Measurements from ENCODE around the gene ATAD3C. TPM values are rescaled to one million over a fixed set of nuclear protein-coding genes. Genes with fewer than 3 reads are reported as not detected.

The ATAD3C gene
- total RNA-seq, 3 donors from 2014 or later (not counting 1 experiment from before 2014, with no cell fraction given), result 0.13 to 2.2 (median 1.5) TPM

DNA sequence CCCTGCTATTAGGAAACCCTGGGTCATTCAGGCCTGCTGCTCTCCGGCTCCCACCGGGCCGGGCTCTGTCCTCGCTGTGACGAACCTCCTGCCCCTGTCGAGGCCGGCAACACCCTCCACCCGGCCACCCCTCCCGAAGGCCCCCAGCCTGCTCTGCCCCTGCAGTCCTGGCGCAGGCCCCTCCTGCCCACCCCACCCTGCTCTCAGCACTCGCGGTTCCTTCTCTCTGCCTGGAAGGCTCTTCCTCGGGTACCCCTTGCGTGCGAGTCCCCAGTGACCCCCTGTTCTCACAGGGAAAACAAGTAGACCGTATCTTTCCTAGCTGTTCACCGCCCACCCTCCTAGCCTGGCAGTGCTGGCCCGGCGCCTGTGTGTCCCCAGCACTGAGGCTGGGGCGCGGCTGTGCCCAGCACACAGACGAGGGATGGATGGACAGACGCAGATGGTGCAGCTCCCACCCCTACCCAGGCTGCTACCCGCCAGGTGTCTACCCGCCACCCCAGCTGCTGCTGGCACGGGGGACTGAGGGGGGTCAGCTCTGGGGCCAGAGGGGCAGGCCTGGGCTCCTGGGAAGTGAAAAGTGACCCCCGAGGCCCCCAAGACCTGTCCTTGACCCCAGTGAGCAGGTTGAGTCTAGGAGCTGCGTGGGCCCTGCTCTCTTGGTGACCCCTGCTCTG, 17.1 kb upstream of the ATAD3C start:
- Histone ChIP-seq H3K9me3 (ENCODE audit: control insufficient read depth, insufficient read depth, low read length) (no peaks in the 10 kb centered on the region), H3K27ac (ENCODE audit: low read length) (no peak overlapping the region), H3K27me3 (ENCODE audit: control insufficient read depth, insufficient read depth, low read length) (peaks cover 31% of the 10 kb centered on the region), H3K36me3 (ENCODE audit: control insufficient read depth, insufficient read depth, low read length) (no peaks in the 10 kb centered on the region), H3K4me3 (ENCODE audit: low read length) (no peak overlapping the region), H3K4me1 (ENCODE audit: control insufficient read depth, insufficient read depth, low read length) (peaks cover 21% of the 10 kb centered on the region)
- TF ChIP-seq CTCF (IDR thresholded peaks at IDR 0.05), result no peak
- H3K36me3 Mint-ChIP-seq, result no peaks in the 10 kb centered on the region
- no peak for ATAC-seq
- H3K9me3 Mint-ChIP-seq, result no peaks in the 10 kb centered on the region
- H3K4me1 Mint-ChIP-seq, result peaks cover 0 to 4% of the 10 kb centered on the region in 2 donors
- H3K4me3 Mint-ChIP-seq, result no peak overlapping the region
- no peak overlapping the region for H3K27ac Mint-ChIP-seq
- intact Hi-C loops (cut with micrococcal nuclease), result no loop called here
- no peak for DNase-seq
- H3K27me3 Mint-ChIP-seq (ENCODE audit: low read depth in 2 of 2), result peaks cover 0 to 15% of the 10 kb centered on the region in 2 donors
- 67% methylated on average over 28 of the region's 28 CpGs for WGBS (ENCODE audit: insufficient coverage)

- peaks cover 39% of the 10 kb centered on the region for H3K27me3 ChIP-seq (ENCODE audit: control insufficient read depth, insufficient read depth, low read length)
Measured at GRCh38 chr1:1432951-1433803, 16.3 kb upstream of the ATAD3C start.

GRCh38 chr1:1433804-1434130, 15.7 kb upstream of the ATAD3C start:
- intact Hi-C loops (cut with micrococcal nuclease), result no loop called here
- H3K36me3 Mint-ChIP-seq, result no peaks in the 10 kb centered on the region
- no peak for TF ChIP-seq CTCF (IDR thresholded peaks at IDR 0.05)
- Histone ChIP-seq H3K27me3 (ENCODE audit: control insufficient read depth, insufficient read depth, low read length) (peaks cover 38% of the 10 kb centered on the region), H3K9me3 (ENCODE audit: control insufficient read depth, insufficient read depth, low read length) (no peaks in the 10 kb centered on the region), H3K4me1 (ENCODE audit: control insufficient read depth, insufficient read depth, low read length) (peaks cover 21% of the 10 kb centered on the region), H3K27ac (ENCODE audit: low read length) (no peak overlapping the region), H3K4me3 (ENCODE audit: low read length) (no peak overlapping the region), H3K36me3 (ENCODE audit: control insufficient read depth, insufficient read depth, low read length) (no peaks in the 10 kb centered on the region)
- WGBS (ENCODE audit: insufficient coverage), result 13% methylated on average over 12 of the region's 12 CpGs
- ATAC-seq, result peak in 1 of 3 donors; percentile 28
- H3K4me1 Mint-ChIP-seq, result peaks cover 0 to 4% of the 10 kb centered on the region in 2 donors
- no peaks in the 10 kb centered on the region for H3K9me3 Mint-ChIP-seq
- no peak overlapping the region for H3K27ac Mint-ChIP-seq
- H3K4me3 Mint-ChIP-seq, result no peak overlapping the region
- peaks cover 0 to 14% of the 10 kb centered on the region in 2 donors for H3K27me3 Mint-ChIP-seq (ENCODE audit: low read depth in 2 of 2)
- DNase-seq, result no peak

More at GRCh38 chr1:1432951-1433803, 16.3 kb upstream of the ATAD3C start:
- Mint-ChIP-seq H3K4me3 (no peak overlapping the region), H3K4me1 (peaks cover 0 to 4% of the 10 kb centered on the region in 2 donors), H3K36me3 (no peaks in the 10 kb centered on the region), H3K27ac (no peak overlapping the region), H3K9me3 (no peaks in the 10 kb centered on the region), H3K27me3 (ENCODE audit: low read depth in 2 of 2) (peaks cover 0 to 15% of the 10 kb centered on the region in 2 donors)
- ATAC-seq, result no peak
- 54% methylated on average over 34 of the region's 34 CpGs for WGBS (ENCODE audit: insufficient coverage)
- no peak overlapping the region for H3K27ac ChIP-seq (ENCODE audit: low read length)
- peaks cover 21% of the 10 kb centered on the region for H3K4me1 ChIP-seq (ENCODE audit: control insufficient read depth, insufficient read depth, low read length)
- intact Hi-C loops (cut with micrococcal nuclease), result no loop called here
- no peaks in the 10 kb centered on the region for H3K9me3 ChIP-seq (ENCODE audit: control insufficient read depth, insufficient read depth, low read length)
- no peaks in the 10 kb centered on the region for H3K36me3 ChIP-seq (ENCODE audit: control insufficient read depth, insufficient read depth, low read length)
- no peak for TF ChIP-seq CTCF (IDR thresholded peaks at IDR 0.05)
- DNase-seq, result no peak
- no peak overlapping the region for H3K4me3 ChIP-seq (ENCODE audit: low read length)

Data from natural killer cell (primary cell).